GM19025 (cell line): ENCODE data around the gene ATXN2.
A peak's percentile ranks its signal among the peaks of the same experiment; 100 is the strongest.

ENCODE experiments used
- ATAC-seq: cut with Tn5 transposase; IDR thresholded peaks from one replicate; pipeline ENCODE4 v1.9.1; 2021; ENCODE audit warnings: mild to moderate bottlenecking, low read depth, moderate library complexity; ENCODE audit not compliant: unreplicated experiment

Gene ATXN2

DNA sequence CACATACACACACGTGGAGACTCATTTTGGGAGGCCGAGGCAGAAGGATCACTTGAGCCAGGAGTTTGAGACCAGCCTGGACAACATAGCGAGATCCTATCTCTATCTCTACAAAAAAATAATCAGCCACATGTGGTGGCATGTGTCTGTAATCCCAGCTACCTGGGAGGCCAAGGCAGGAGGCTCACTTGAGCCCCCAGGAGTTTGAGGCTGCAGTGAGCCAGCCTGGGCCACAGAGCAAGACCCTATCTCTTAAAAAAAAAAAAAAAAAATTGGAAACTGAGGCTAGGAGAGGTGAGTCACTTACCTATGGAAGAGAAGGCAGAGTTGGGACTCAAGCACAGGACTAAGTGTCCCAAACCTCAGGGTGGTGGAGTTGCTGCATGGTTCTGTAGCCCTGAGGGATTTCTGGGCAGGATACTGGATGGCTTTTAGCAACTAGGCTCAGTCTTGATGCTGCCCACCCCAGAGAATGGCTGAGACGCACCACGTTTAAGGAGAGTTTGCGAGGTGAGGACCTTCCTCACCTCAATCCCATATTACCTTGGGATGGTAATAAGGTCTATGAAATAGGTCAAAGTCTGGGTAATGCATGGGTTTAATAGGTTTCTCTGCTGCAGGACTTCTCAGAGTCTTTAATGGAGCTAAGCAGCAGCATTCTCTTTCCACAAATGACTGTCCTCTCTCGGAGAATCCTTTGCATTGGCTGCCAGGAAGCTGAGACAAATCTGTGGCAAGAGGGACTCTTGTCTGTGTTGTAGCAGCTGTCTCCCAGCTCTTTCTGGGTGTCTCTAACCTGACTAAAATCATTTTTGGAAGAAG lies 157.8 kb downstream of the ATXN2 start:
- ATAC-seq = no peak

DNA sequence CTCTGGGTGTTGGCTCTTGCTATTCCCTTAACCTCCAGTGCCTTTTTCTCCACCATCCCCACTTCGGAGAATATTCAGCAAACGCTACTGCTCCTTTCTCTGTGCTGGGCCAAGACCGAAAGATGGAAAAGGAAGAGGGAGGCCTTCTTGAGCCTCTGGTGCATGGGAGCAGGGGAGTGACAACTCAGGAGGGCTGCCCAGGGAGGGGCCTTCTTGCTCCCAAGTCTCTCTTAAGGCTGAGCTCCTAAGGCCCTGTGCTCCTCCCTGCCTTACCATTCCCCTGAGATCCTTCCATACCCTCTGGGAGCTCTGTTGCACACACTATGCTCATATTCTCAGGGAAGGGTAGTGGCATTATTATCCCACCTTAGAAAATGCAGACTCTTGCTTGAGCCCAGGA lies 158.5 kb downstream of the ATXN2 start:
- no peak for ATAC-seq

DNA sequence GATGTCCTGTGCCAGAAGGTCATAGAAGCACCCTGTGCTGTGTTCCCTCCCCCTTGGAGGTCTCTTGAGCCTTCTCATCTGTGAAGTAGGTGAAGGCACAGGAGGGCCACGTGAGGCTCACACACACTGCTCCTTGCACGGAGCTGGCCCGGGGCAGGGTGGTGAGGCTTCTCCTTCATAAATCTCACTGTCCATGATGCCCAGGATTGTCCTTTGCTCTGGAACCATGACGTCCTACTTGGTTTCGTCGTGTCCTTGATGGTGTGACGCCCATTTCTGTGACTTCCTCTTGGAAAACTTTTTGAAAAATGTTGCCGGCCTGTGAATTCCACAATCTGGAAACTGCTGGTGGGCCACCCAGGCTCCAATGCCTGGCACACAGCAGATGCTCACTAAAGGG lies 159.0 kb downstream of the ATXN2 start:
- no peak for ATAC-seq

DNA sequence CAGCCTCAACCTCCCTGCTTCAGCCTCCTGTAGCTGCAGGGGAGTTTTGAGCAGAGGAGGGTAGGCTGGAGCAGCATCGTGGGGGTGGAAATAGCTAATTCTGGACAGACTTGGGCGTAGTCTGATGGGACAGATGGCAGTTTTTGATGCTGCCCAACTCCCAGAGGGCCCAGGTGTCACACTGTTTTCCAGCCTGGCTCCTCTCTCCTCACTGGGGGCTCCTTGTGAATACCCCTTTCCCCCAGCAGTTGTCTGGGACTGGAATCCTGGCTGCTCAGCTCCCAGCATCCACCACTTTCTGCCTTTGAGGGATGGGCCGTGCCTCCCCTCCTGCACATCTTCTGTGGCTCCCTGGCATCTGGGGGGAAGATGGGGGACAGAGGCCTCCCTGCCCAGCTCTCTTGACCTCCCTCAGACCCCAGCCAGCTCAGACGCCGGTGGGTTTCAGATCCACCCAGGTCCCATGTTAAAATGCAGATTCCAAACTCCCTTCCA lies 159.4 kb downstream of the ATXN2 start:
- no peak for ATAC-seq

DNA sequence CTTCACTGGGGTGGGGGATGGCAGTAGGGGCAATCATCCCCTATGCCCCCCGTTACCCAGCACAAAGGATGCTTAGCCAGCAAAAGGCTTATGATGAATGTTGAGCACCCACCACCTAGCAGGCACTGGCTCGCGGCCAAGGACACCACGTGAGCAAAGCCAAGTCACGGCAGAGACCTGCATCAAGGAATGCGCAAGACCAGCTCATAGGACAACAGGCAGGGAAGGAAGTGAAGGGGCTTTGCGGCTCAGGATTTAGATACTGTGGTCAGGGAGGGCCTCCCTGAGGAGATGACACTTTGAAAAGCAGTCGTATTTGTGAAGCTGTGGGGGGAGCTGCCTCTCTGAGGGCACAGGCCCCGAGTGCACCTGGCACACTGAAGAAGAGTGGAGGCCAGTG lies 160.6 kb downstream of the ATXN2 start:
- no peak for ATAC-seq

DNA sequence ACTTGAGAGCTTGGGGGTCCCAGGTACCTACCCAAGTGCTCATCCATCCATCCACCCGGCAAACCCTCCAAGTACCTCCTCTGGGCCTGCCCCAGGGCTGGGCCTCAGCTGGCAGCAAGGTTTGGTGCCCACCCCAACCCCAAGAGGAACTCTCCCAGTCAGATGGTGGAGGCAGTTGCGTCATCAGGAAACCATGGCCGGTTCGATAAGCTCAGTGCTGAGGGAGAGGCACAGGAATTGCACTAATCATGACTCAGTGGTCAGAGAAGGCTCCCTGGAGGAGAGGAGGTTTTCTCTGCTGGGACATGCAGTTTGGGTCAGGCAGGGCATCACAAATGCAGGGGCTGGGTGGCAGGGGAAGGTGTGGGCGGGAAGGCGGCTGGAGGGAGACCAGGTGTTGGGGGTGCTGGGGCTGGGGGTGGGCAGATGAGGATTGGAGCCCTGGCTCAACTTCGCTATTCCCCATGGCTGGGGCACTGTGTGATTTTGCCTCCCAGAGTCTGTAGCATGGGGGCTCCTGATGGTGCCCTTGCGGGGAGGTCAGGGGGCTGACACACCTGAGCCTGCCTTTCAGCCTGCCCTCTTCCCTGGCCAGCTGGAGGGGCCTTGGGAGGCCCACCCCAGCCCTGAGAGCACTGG lies 161.2 kb downstream of the ATXN2 start:
- ATAC-seq = no peak

DNA sequence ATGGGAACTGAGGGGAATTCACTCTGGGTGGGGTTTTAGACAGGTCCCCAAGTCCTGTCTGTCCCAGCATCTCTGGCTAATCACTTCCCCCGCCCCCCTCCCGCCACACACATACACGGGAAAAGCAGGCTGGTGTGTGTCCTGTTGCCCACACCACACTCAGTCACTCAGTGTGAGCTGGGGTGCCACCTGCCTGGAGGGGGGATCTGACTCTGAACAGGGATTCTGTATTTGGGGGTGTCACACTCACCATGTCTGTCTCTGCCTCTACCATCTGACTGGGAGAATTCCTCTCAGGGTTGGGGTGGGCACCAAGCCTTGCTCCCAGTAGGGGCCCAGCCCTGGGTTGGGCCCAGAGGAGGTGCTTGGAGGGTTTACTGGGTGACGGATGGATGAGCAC lies 162.3 kb downstream of the ATXN2 start:
- no peak for ATAC-seq

DNA sequence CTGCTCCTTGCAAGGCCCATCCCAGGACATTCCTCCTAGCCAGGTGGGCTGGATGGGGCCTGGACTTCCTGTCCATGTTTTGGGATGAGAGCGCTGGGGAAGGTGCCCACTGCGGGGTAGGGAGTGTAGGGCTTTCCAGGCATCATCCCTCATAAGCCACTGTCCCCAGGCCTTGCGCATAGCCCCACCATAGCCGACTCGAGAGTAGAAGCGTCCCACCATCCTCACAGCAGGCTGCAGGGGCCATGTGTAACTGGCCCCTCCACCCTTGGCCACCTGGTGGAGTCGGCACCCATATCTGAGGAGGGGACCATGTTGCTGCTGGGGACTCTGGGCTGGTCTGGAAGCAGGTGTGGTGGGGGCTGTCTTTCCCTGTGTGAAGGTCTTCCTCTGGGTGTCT lies 162.8 kb downstream of the ATXN2 start:
- ATAC-seq = no peak

DNA sequence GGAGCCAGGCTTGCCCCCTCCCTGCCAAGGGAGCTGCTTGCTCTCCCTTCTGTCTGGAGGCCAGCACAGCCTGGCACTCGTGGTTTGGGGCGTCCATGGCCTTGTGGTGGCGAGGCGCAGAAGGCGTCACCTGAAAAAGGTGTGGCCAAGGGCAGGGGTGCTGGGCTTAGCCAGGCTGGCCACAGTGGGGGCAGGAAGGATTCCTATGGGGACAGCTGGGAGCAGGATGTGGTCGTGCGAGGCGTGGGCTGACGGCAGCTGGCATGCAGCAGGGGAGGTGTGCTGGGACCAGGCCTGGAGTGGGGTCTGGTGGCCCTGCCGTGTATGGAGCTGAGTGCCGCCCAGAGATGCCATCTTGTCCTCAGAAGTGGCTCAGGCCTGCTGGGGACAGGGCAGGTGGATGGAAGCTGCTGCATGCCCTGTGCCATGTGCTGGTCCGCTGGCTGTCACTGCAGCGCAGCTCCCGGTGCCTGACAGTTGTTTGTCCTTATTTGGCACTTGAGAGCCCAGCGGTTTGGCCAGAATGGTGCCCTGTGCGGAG lies 163.4 kb downstream of the ATXN2 start:
- no peak for ATAC-seq

DNA sequence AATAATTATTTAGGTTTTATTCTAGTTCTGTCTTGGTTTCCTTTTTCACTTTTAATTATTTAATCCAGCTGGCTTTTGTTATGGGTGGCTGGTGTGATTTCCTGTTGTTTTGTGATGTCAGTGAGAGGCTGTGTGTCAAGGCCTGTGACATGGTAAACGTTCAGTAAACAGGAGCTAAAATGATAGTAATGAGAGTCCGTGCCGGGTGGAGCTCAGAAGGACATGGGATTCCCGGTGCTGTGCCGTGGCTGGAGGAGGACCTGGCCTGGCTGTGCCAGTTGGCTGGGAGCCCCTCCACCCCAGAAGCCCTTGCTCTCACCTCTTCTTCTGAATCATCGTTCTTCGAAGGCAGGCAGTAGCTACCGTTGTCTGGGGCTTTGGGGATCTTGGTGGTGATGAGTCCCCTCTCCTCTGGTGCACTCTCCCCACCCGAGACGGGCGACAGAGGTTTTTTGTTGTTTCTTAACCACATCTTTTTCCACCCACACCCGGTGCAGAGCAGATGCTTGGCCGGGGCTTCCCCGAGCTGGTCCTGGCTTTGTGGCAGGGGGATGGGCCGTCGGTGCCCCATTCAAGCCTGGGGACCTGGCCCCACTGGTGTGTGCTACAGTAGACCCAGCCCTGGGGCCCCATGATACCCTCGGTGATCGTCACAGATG lies 164.3 kb downstream of the ATXN2 start:
- ATAC-seq = peak; percentile 70

DNA sequence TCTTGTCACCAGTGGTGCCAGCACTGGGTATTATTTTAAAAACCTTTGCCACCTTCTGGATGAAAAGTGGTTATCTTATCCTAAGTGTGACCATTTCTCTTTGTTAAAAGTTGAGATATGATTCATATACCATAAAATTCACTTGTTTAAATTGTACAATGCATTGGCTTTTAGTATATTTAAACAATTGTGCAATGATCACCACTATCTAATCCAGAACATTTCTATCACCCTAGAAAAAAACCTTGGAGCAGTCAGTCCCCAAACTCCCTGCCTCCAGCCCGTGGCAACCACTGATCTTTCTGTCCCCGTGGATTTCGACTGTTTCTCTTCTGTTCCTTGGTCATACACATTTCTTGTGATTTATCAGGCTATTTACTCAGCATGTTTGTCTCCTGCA lies 165.1 kb downstream of the ATXN2 start:
- ATAC-seq = no peak

DNA sequence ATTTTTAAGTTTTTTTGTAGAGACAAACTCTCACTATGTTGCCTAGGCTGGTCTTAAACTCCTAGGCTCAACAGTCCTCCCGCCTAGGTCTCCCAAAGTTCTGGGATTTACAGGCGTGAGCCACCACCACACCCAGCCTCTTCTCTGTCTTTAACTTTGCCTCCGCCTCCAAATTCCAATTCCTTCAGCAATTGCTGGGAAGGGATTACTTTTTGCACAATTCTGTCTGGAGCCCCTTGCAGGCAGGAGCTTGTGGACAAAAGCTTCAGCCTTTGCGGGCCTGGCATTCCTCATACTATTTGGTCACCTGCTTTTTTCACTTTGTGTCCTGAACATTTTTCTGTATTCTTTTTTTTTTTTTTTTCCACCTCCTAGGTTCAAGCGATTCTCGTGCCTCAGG lies 167.3 kb downstream of the ATXN2 start:
- ATAC-seq = no peak

DNA sequence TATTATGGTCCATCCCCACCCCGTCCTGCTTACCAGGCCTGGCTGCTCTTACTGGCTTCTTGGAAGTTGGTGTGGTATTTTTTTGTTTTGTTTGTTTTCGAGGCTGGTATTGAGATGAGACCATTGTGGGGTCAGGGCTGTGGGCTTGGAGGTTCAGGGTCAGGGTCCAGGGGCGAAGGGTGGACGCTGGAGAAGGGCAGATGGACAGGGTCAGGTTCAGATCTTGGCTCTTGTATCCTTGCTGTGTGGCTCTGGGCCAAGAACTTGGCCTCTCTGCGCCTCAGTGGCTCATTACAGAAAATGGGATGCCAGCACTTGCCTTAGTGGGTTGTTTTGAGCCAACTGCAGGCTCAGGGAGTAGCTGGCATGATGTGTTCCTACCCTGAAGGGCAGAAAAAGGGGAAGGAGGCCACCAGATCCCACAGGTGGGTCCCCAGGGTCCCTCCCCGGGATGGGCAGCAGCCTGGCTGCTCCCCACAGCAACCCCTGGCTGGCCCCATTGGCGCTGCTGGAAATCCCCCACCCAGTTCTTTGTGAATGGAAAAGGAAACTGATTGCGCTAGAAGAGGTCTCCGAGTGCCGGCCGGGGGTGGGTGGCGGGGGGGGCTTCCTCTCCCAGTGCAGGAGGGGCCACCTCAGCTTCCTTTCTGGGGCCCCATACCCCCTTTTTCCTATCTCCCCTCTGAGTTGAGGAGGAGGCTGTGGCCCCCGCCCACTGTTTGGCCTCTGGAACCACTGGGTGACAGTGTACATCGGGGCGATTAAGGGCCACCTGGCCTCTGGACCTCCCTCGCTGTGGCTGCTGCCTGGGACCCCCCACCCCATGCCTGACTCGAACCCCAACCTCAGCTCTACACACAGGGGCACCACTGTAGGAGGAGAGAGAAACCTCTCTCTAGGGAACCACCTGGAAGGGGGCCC lies 168.4 kb downstream of the ATXN2 start:
- no peak for ATAC-seq

DNA sequence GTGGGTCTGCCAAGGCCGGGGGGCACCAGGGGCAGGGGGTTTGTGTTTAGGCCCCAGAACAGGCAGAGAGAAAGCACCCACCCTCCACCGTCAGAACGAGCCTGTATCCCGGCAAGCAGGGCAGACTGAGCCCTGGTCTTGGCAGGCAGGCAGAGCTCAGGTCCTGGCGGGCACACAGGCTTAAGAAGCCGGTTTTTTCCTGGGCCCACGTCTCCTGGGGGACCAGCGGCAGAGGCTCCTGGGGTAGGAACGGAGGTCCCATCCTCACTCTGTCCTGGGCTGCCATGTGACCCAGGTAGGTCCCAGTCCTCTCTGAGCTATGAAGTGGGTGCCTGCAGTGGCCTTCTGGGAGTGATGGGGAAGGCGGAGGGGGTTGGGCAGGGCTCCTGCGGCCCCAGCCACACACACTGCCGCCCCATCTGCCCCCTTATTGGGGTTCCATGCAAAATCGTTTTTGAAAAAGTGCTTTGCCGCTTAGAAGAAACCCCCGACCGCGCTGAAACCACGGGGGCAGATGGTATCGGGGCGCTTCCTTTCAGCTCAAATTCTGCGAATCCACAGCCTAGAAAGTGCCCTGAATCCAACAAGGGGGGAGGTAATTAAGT lies 169.2 kb downstream of the ATXN2 start:
- ATAC-seq = no peak

DNA sequence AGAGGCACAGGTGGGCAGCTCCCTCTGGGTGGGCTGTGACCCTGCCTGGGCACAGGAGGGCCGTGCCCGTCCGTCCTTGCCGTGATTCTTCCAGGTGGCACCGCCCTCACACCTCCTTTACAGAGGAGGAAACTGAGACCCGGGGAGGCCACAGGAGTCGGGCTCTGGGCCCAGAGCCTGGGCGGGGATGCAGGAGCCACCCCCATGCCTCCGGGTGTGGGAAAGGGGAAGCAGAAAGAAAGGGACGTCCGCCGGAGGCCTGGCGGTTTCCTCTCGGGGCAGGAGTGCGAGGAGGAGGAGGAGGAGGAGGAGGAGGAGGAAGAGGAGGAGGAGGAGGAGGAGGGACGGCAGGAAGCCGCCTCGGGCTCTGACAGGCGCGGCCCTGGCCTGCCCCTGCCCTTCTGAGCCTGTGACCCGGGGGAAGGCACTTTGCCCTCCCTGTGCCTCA lies 170.4 kb downstream of the ATXN2 start:
- ATAC-seq = no peak

DNA sequence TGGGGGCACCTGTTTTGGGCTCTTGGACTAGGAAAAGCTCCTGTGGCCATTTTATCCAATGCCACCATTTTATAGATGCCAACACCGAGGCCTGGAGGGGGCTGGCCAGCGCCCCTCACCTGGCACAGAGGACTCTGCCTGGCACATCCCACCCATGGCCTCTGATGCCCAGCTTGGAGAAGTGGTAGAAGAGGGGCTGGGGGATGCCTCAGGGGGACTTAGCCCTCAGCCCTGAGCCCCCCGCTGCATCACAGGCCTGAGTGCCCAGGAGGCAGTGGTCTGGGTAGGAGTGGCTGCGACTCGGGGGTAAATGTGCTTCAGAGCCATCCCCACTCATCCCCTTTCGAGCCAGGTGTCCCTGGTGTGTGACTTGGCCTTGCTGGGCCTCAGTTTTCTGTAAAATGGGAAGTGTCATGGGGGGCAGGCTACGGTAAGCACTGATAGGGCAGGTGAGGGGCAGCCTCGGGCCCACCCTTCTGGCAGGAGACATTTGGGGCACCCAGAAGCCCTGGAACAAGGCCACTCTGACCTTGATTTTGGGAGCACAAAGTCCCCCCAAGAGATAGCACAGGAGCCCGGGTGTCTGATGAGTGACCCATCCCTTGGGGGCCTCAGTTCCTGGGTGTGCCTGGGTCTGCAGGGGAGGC lies 170.9 kb downstream of the ATXN2 start:
- no peak for ATAC-seq

DNA sequence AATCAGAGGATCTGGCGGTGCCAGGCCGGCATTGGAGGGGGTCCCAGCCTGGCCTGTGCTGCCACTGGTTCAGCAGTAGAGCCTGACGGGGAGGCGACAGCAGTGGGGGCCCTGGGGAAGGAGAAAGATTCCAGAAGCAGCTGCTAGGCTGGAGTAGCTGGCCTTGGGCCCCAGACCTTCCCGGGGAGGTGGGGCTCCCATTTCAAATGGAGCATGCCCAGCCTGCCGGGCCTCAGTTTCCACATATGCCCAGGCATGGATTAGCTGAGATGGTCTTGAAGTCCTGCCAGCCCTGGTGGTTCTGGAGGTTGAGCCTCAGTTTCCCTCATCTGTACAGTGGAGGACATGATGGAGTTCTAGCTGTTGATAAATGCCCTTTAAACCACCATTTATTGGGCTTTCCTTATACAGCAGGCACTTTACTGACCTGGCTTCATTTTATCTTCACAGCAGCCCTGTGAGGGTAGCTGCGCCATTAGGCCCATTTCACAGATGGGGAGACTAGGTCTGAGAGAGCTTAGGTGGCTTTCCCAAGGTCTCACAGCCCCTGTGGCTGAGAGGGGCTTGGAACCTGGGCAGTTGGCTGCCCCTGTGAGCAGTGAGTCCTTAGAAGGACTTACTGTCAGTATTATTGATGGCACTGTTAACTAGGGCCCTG lies 171.6 kb downstream of the ATXN2 start:
- ATAC-seq = no peak

DNA sequence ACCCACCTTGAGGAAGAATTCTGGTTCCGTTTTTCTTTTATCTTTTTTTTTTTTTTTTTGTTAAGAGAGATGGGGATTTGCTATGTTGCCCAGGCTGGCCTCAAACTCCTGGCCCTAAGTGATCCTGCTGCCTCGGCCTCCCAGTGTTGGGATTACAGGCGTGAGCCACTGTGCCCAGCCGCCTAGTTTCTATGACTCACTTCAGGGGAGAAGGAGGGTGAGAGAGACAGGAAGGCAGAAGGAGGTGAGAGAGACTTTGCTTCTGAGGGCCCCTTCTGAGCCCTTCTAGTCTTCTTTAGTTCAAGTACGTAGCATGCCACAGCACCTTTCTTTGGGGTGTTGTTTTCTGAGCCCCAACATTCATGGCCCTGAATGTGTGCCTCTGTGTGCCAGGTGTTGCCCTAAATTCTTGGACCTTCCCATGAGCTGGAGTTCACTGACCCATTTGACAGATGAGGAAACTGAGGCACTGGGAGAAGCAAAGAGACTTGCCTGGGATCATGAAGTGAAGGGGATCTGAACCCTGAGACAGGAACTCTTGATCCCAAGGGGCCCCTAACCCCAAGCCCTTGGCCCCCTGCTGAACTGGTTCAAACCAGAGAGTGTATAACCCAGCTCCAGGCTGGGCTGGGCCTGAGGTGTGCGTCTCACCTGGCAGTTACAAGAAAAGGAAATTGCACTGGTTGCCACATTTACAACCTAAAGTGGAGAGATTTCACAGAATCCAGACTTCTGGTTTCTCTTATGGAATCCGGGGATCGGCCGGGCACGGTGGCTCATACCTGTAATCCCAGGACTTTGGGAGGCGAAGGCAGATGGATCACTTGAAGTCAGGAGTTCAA lies 172.6 kb downstream of the ATXN2 start:
- no peak for ATAC-seq
